Prostate gland (tissue), 2 donors: Measurements from ENCODE around the gene HDHD2.
"Not testable (repeated sequence)": the region's sequence is repeated elsewhere in the genome, so short reads cannot be mapped to it uniquely, and the experiment has no call there.

Experiments used
- CTCF ChIP-seq, 4 experiments: fragments of 200-600 bp in 2 of 4; fragments of 450-650 bp in 2 of 4; sonication (generic) in 2 of 4; IDR thresholded peaks; 1 replicate in 3 of 4; 2 replicates in 1 of 4; pipeline ENCODE4 v1.5.1; 2016 to 2019; ENCODE audit warnings: antibody characterized with exemption in 4 of 4, mild to moderate bottlenecking in 2 of 4, moderate library complexity in 2 of 4
- POLR2A ChIP-seq: fragments of 450-650 bp; IDR thresholded peaks from one replicate; pipeline ENCODE4 v1.6.1; 2016; ENCODE audit warnings: antibody characterized with exemption, mild to moderate bottlenecking
- POLR2AphosphoS5 ChIP-seq: sonication (generic); formaldehyde crosslinking; IDR thresholded peaks from one replicate; pipeline ENCODE4 v1.6.1; 2017; ENCODE audit warnings: antibody characterized with exemption

- TF ChIP-seq CTCF (IDR thresholded peaks at IDR 0.05); POLR2AphosphoS5; POLR2A: not testable (repeated sequence)
Measured at GRCh38 chr18:47182156-47182555, 31.9 kb upstream of the HDHD2 start.
